Prostate gland (tissue), 2 donors: ENCODE data around the gene ZNF280C. TPM values are rescaled to one million over a fixed set of nuclear protein-coding genes. Genes with fewer than 3 reads are reported as not detected.

Experiments used
- DNase-seq: peaks from one replicate; pipeline ENCODE4 v3.0.0-alpha.2; 2019; ENCODE audit warnings: low spot score
- H3K27ac ChIP-seq, 2 donors: fragments of 200-600 bp; sonication (generic); 2 replicates each; pipeline ENCODE4 v1.5.1; 2017 to 2019
- H3K27me3 ChIP-seq: fragments of 200-600 bp; sonication (generic); replicated peaks from 2 replicates; pipeline ENCODE4 v1.5.1; 2019; ENCODE audit not compliant: insufficient read depth
- H3K36me3 ChIP-seq, 2 donors: fragments of 200-600 bp; sonication (generic); 1 replicate in 1 of 2; 2 replicates in 1 of 2; pipeline versions ENCODE4 v1.5.1 to v1.8.1; 2017 to 2019
- H3K4me1 ChIP-seq: fragments of 200-600 bp; sonication (generic); replicated peaks from 2 replicates; pipeline ENCODE4 v1.5.1; 2019
- H3K4me3 ChIP-seq, 2 donors: fragments of 200-600 bp; sonication (generic); 2 replicates each; pipeline ENCODE4 v1.5.1; 2017 to 2019
- H3K9me3 ChIP-seq: fragments of 200-600 bp; sonication (generic); 2 replicates; pipeline ENCODE4 v1.5.1; 2017
- CTCF ChIP-seq, 4 experiments: fragments of 200-600 bp in 2 of 4; fragments of 450-650 bp in 2 of 4; sonication (generic) in 2 of 4; IDR thresholded peaks; 1 replicate in 3 of 4; 2 replicates in 1 of 4; pipeline ENCODE4 v1.5.1; 2016 to 2019; ENCODE audit warnings: antibody characterized with exemption in 4 of 4, mild to moderate bottlenecking in 2 of 4, moderate library complexity in 2 of 4
- POLR2A ChIP-seq: fragments of 450-650 bp; IDR thresholded peaks from one replicate; pipeline ENCODE4 v1.6.1; 2016; ENCODE audit warnings: antibody characterized with exemption, mild to moderate bottlenecking
- POLR2AphosphoS5 ChIP-seq: sonication (generic); formaldehyde crosslinking; IDR thresholded peaks from one replicate; pipeline ENCODE4 v1.6.1; 2017; ENCODE audit warnings: antibody characterized with exemption
- WGBS: methylation state at CpG from one replicate; pipeline ENCODE4 v1.1.5; 2018; 5-methylcytosine and 5-hydroxymethylcytosine counted together
- intact Hi-C: fragments of 100-400 bp; cut with DNase I; formaldehyde crosslinking; loops from one replicate; pipeline ENCODE4 v1.14.2; 2022
- total RNA-seq, 2 donors: library from RNA; depleted of rRNA; stranded (reverse); fragments of >200 nt; gene quantifications; one replicate each; pipeline ENCODE4 v1.1.0, GENCODE V29; 2016

Gene ZNF280C
- total RNA-seq, 2 donors from 2014 or later: 4.1 to 19.0 TPM

GRCh38 chrX:130213376-130213775 is 55.3 kb downstream of the ZNF280C start:
- Histone ChIP-seq H3K4me3 (no peak overlapping the region), H3K36me3 (no peaks in the 10 kb centered on the region), H3K9me3 (no peaks in the 10 kb centered on the region), H3K27ac (no peak overlapping the region), H3K4me1 (no peaks in the 10 kb centered on the region), H3K27me3 (no peaks in the 10 kb centered on the region)
- intact Hi-C loops: no loop called here
- no peak for DNase-seq
- no peak for TF ChIP-seq POLR2AphosphoS5
- no peak for TF ChIP-seq POLR2A
- no peak for TF ChIP-seq CTCF (IDR thresholded peaks at IDR 0.05)
- 92% methylated on average over 2 of the region's 2 CpGs for WGBS

GRCh38 chrX:130212371-130212770 is 56.3 kb downstream of the ZNF280C start:
- no peak for DNase-seq
- intact Hi-C loops: no loop called here
- H3K4me3 ChIP-seq: no peak overlapping the region
- no peaks in the 10 kb centered on the region for H3K36me3 ChIP-seq
- no peak overlapping the region for H3K27ac ChIP-seq
- 100% methylated on average over 1 of the region's 1 CpG for WGBS
- no peaks in the 10 kb centered on the region for H3K9me3 ChIP-seq
- no peak for TF ChIP-seq POLR2A
- TF ChIP-seq POLR2AphosphoS5: no peak
- TF ChIP-seq CTCF (IDR thresholded peaks at IDR 0.05): no peak
- no peaks in the 10 kb centered on the region for H3K27me3 ChIP-seq
- no peaks in the 10 kb centered on the region for H3K4me1 ChIP-seq

- intact Hi-C loops: no loop called here
Observed at GRCh38 chrX:130211415-130212186, 57.1 kb downstream of the ZNF280C start.

GRCh38 chrX:130204647-130205046 is 64.1 kb downstream of the ZNF280C start:
- Histone ChIP-seq H3K9me3 (no peaks in the 10 kb centered on the region), H3K27me3 (no peaks in the 10 kb centered on the region), H3K36me3 (no peaks in the 10 kb centered on the region), H3K4me3 (no peak overlapping the region), H3K4me1 (no peaks in the 10 kb centered on the region), H3K27ac (no peak overlapping the region)
- no peak for DNase-seq
- 100% methylated on average over 1 of the region's 1 CpG for WGBS
- intact Hi-C loops: no loop called here
- TF ChIP-seq POLR2AphosphoS5 (no peak), POLR2A (no peak), CTCF (IDR thresholded peaks at IDR 0.05) (no peak)

More at GRCh38 chrX:130211415-130212186, 57.1 kb downstream of the ZNF280C start:
- DNase-seq: no peak
- no peaks in the 10 kb centered on the region for H3K27me3 ChIP-seq
- H3K4me3 ChIP-seq: no peak overlapping the region
- TF ChIP-seq POLR2AphosphoS5: no peak
- TF ChIP-seq POLR2A: no peak
- no peak for TF ChIP-seq CTCF (IDR thresholded peaks at IDR 0.05)
- H3K4me1 ChIP-seq: no peaks in the 10 kb centered on the region
- H3K27ac ChIP-seq: no peak overlapping the region
- H3K9me3 ChIP-seq: no peaks in the 10 kb centered on the region
- H3K36me3 ChIP-seq: no peaks in the 10 kb centered on the region
- WGBS: 94% methylated on average over 4 of the region's 4 CpGs

DNA sequence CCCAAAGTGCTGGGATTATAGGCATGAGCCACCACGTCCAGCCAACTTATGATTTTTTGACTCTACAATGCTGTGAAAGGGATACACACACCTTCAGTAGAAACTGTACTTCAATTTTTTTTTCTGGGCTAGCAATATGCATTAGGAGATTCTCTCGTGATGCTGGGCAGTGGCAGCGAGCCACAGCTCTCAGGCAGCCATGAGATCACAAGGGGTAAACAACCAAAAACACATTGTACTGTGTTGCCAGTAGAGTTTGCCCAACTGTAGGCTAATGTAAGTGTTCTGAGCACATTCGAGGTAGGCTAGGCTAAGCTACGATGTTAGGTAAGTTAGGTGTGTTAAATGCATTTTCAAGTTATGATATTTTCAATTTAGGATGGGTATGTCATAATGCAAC is 71.2 kb downstream of the ZNF280C start:
- DNase-seq: peak; percentile 36
- no peak overlapping the region for H3K27ac ChIP-seq
- H3K36me3 ChIP-seq: no peaks in the 10 kb centered on the region
- intact Hi-C loops: no loop called here
- H3K27me3 ChIP-seq: no peaks in the 10 kb centered on the region
- no peaks in the 10 kb centered on the region for H3K4me1 ChIP-seq
- no peak overlapping the region for H3K4me3 ChIP-seq
- whole genome bisulfite sequencing: 45% methylated on average over 5 of the region's 5 CpGs
- TF ChIP-seq POLR2A: no peak
- peak; percentile 63 for TF ChIP-seq POLR2AphosphoS5
- H3K9me3 ChIP-seq: no peaks in the 10 kb centered on the region
